ENCODE results near the gene CDKL5. TPM values are rescaled to one million over a fixed set of nuclear protein-coding genes. Genes with fewer than 3 reads are reported as not detected.

The CDKL5 gene
- polyA plus RNA-seq, 4 donors = 13.7 to 16.1 (median 14.5) TPM

GRCh38 chrX:18455384-18455783 lies 30.0 kb downstream of the CDKL5 start:
- DNase-seq (ENCODE audit: low read depth in 4 of 4, low spot score in 3 of 4) = no peak

GRCh38 chrX:18457000-18457399 lies 31.6 kb downstream of the CDKL5 start:
- no peak for DNase-seq (ENCODE audit: low read depth in 4 of 4, low spot score in 3 of 4)

- no peak for DNase-seq (ENCODE audit: low read depth in 4 of 4, low spot score in 3 of 4)
Measured at GRCh38 chrX:18461431-18461830, 36.0 kb downstream of the CDKL5 start.

GRCh38 chrX:18464499-18464898 lies 39.1 kb downstream of the CDKL5 start:
- DNase-seq (ENCODE audit: low read depth in 4 of 4, low spot score in 3 of 4) = no peak

- no peak for DNase-seq (ENCODE audit: low read depth in 4 of 4, low spot score in 3 of 4)
Measured at GRCh38 chrX:18465051-18465450, 39.6 kb downstream of the CDKL5 start.

- no peak for DNase-seq (ENCODE audit: low read depth in 4 of 4, low spot score in 3 of 4)
Measured at GRCh38 chrX:18468599-18468998, 43.2 kb downstream of the CDKL5 start.

GRCh38 chrX:18471296-18471695 lies 45.9 kb downstream of the CDKL5 start:
- no peak for DNase-seq (ENCODE audit: low read depth in 4 of 4, low spot score in 3 of 4)

GRCh38 chrX:18490806-18491555 lies 65.6 kb downstream of the CDKL5 start:
- DNase-seq (ENCODE audit: low read depth in 4 of 4, low spot score in 3 of 4) = no peak

GRCh38 chrX:18491587-18492340 lies 66.4 kb downstream of the CDKL5 start:
- no peak for DNase-seq (ENCODE audit: low read depth in 4 of 4, low spot score in 3 of 4)

GRCh38 chrX:18534949-18535348 lies 109.5 kb downstream of the CDKL5 start:
- DNase-seq (ENCODE audit: low read depth in 4 of 4, low spot score in 3 of 4) = no peak

GRCh38 chrX:18537068-18537467 lies 111.7 kb downstream of the CDKL5 start:
- no peak for DNase-seq (ENCODE audit: low read depth in 4 of 4, low spot score in 3 of 4)

GRCh38 chrX:18537524-18537923 lies 112.1 kb downstream of the CDKL5 start:
- DNase-seq (ENCODE audit: low read depth in 4 of 4, low spot score in 3 of 4) = no peak

- DNase-seq (ENCODE audit: low read depth in 4 of 4, low spot score in 3 of 4) = no peak
Measured at GRCh38 chrX:18542131-18542530, 116.7 kb downstream of the CDKL5 start.

- DNase-seq (ENCODE audit: low read depth in 4 of 4, low spot score in 3 of 4) = no peak
Measured at GRCh38 chrX:18542905-18543304, 117.5 kb downstream of the CDKL5 start.

- DNase-seq (ENCODE audit: low read depth in 4 of 4, low spot score in 3 of 4) = no peak
Measured at GRCh38 chrX:18543738-18544137, 118.3 kb downstream of the CDKL5 start.

GRCh38 chrX:18545771-18546170 lies 120.4 kb downstream of the CDKL5 start:
- DNase-seq (ENCODE audit: low read depth in 4 of 4, low spot score in 3 of 4) = no peak

GRCh38 chrX:18548996-18549395 lies 123.6 kb downstream of the CDKL5 start:
- no peak for DNase-seq (ENCODE audit: low read depth in 4 of 4, low spot score in 3 of 4)

GRCh38 chrX:18549643-18550042 lies 124.2 kb downstream of the CDKL5 start:
- no peak for DNase-seq (ENCODE audit: low read depth in 4 of 4, low spot score in 3 of 4)

- no peak for DNase-seq (ENCODE audit: low read depth in 4 of 4, low spot score in 3 of 4)
Measured at GRCh38 chrX:18557879-18558278, 132.5 kb downstream of the CDKL5 start.

GRCh38 chrX:18558799-18559198 lies 133.4 kb downstream of the CDKL5 start:
- DNase-seq (ENCODE audit: low read depth in 4 of 4, low spot score in 3 of 4) = no peak

GRCh38 chrX:18561020-18561419 lies 135.6 kb downstream of the CDKL5 start:
- no peak for DNase-seq (ENCODE audit: low read depth in 4 of 4, low spot score in 3 of 4)

- no peak for DNase-seq (ENCODE audit: low read depth in 4 of 4, low spot score in 3 of 4)
Measured at GRCh38 chrX:18565727-18566126, 140.3 kb downstream of the CDKL5 start.
